HCT116 (cell line): ENCODE measurements around the gene FANCG. TPM values are rescaled to one million over a fixed set of nuclear protein-coding genes. Genes with fewer than 3 reads are reported as not detected.

Experiments
- ATAC-seq: fragments of 200-7000 bp; cut with Tn5 transposase; 2 replicates; pipeline ENCODE4 v1.9.1; 2020; ENCODE audit warnings: mild to moderate bottlenecking, moderate library complexity
- BruUV-seq: library from RNA; stranded (reverse); fragments of 400-500 nt; replicated peaks from 2 replicates; lab custom pipeline; 2021; lab: Mats Ljungman, UMichigan
- CTCF ChIA-PET: fragments of 300-600 bp; sonication (Branson Sonifier 250); formaldehyde crosslinking; loops from one replicate; lab custom pipeline; 2021; ENCODE audit warnings: antibody characterized with exemption; lab: Charles Lee
- POLR2A ChIA-PET: fragments of 300-600, 350-600 bp; sonication (Branson Sonifier 250); formaldehyde crosslinking; loops from one replicate; lab custom pipeline; 2021; ENCODE audit warnings: antibody characterized with exemption; lab: Charles Lee
- RAD21 ChIA-PET, 2 experiments: fragments of 300-600 bp; sonication (Branson Sonifier 250); formaldehyde crosslinking; loops; one replicate each; lab custom pipeline; 2023; ENCODE audit warnings: low total read pairs in 2 of 2; ENCODE audit not compliant: uncharacterized antibody in 2 of 2, unreplicated experiment in 2 of 2, low non-redundant PET in 1 of 2; lab: Charles Lee
- DNase-seq: peaks from one replicate; pipeline ENCODE4 v3.0.0-alpha.2; 2010; ENCODE audit warnings: low read depth, low spot score
- H2AFZ ChIP-seq: fragments of 200-600 bp; shearing (Covaris generic), sonication (generic); 2 replicates; pipeline ENCODE4 v1.6.1; 2017; ENCODE audit warnings: low read depth, mixed run types, mixed read lengths, antibody characterized with exemption, low read length; ENCODE audit not compliant: poor library complexity, severe bottlenecking
- H3K27ac ChIP-seq: 2 replicates; pipeline ENCODE4 v1.5.1; 2012; ENCODE audit warnings: low read depth, low read length
- H3K27me3 ChIP-seq: fragments of 200-600 bp; sonication (generic); 2 replicates; pipeline ENCODE4 v1.6.1; 2016; ENCODE audit warnings: mixed run types, low read length, mixed read lengths; ENCODE audit not compliant: insufficient read depth
- H3K36me3 ChIP-seq, 2 experiments: fragments of 200-500 bp in 1 of 2; fragments of 200-600 bp in 1 of 2; sonication (Bioruptor generic) in 1 of 2; sonication (generic) in 1 of 2; 2 replicates each; pipeline versions ENCODE4 v1.5.1 to v1.6.1; 2014 to 2016; ENCODE audit warnings: low read length in 2 of 2, inconsistent platforms in 1 of 2, mixed read lengths in 1 of 2, mixed run types in 1 of 2; ENCODE audit not compliant: insufficient read depth in 2 of 2, control insufficient read depth in 1 of 2
- H3K4me1 ChIP-seq, 2 experiments: fragments of 200-600 bp in 1 of 2; sonication (generic) in 1 of 2; 2 replicates each; pipeline versions ENCODE4 v1.5.1 to v1.6.1; 2012 to 2017; ENCODE audit warnings: low read length in 2 of 2, inconsistent platforms in 1 of 2, mild to moderate bottlenecking in 1 of 2, mixed read lengths in 1 of 2, mixed run types in 1 of 2, moderate library complexity in 1 of 2; ENCODE audit not compliant: insufficient read depth in 2 of 2, control insufficient read depth in 1 of 2
- H3K4me2 ChIP-seq: fragments of 200-600 bp; sonication (generic); 2 replicates; pipeline ENCODE4 v1.6.1; 2017; ENCODE audit warnings: mixed run types, low read length, mixed read lengths
- H3K4me3 ChIP-seq, 2 experiments: fragments of 200-600 bp in 1 of 2; sonication (generic) in 1 of 2; replicated peaks in 1 of 2; 2 replicates each; pipeline ENCODE4 v1.5.1; 2011 to 2016; ENCODE audit warnings: low read length in 2 of 2, control low read depth in 1 of 2, low read depth in 1 of 2, mild to moderate bottlenecking in 1 of 2, mixed read lengths in 1 of 2, mixed run types in 1 of 2
- H3K79me2 ChIP-seq: fragments of 200-600 bp; sonication (generic); 2 replicates; pipeline ENCODE4 v1.6.1; 2017; ENCODE audit warnings: mild to moderate bottlenecking, mixed run types, low read length, moderate library complexity, mixed read lengths; ENCODE audit not compliant: insufficient read depth
- H3K9ac ChIP-seq: fragments of 200-600 bp; sonication (generic); 2 replicates; pipeline ENCODE4 v1.6.1; 2016; ENCODE audit warnings: low read length, mixed read lengths
- H3K9me2 ChIP-seq: fragments of 200-600 bp; sonication (generic), shearing (Covaris generic); 2 replicates; pipeline ENCODE4 v1.6.1; 2017; ENCODE audit warnings: mixed run types, mild to moderate bottlenecking, moderate library complexity; ENCODE audit not compliant: insufficient read depth
- H3K9me3 ChIP-seq, 2 experiments: fragments of 200-500 bp in 1 of 2; fragments of 200-600 bp in 1 of 2; sonication (Bioruptor generic) in 1 of 2; sonication (generic) in 1 of 2; 2 replicates each; pipeline ENCODE4 v1.6.1; 2014 to 2017; ENCODE audit warnings: low read length in 2 of 2, mixed read lengths in 2 of 2, inconsistent platforms in 1 of 2, low read depth in 1 of 2, mild to moderate bottlenecking in 1 of 2, mixed run types in 1 of 2, moderate library complexity in 1 of 2; ENCODE audit not compliant: control insufficient read depth in 1 of 2, insufficient read depth in 1 of 2
- H4K20me1 ChIP-seq: fragments of 200-600 bp; sonication (generic), shearing (Covaris generic); 2 replicates; pipeline ENCODE4 v1.6.1; 2017; ENCODE audit warnings: mixed run types, mild to moderate bottlenecking, moderate library complexity; ENCODE audit not compliant: insufficient read depth
- CBX3 ChIP-seq: IDR thresholded peaks from 2 replicates; pipeline ENCODE4 v1.6.1; 2012; ENCODE audit warnings: low read depth
- CEBPB ChIP-seq: IDR thresholded peaks from 2 replicates; pipeline ENCODE4 v1.6.1; 2012; ENCODE audit warnings: low read depth
- CTCF ChIP-seq, 3 experiments: fragments of 200-600 bp in 1 of 3; sonication (generic) in 1 of 3; IDR thresholded peaks in 2 of 3; conservative IDR thresholded peaks in 1 of 3; 2 replicates each; pipeline ENCODE4 v1.5.1; 2012 to 2017; ENCODE audit warnings: low read depth in 2 of 3, low read length in 2 of 3, antibody characterized with exemption in 1 of 3, borderline replicate concordance in 1 of 3, control low read depth in 1 of 3, mild to moderate bottlenecking in 1 of 3, mixed read lengths in 1 of 3, mixed run types in 1 of 3, moderate library complexity in 1 of 3; ENCODE audit not compliant: insufficient read depth in 1 of 3
- EGR1 ChIP-seq: IDR thresholded peaks from 2 replicates; pipeline ENCODE4 v1.6.1; 2012; ENCODE audit warnings: low read depth
- EZH2 ChIP-seq: fragments of 200-600 bp; sonication (generic); IDR thresholded peaks from 2 replicates; pipeline ENCODE4 v1.6.1; 2017; ENCODE audit warnings: antibody characterized with exemption, mixed run types
- EZH2phosphoT487 ChIP-seq: fragments of 200-600 bp; IDR thresholded peaks from 2 replicates; pipeline ENCODE4 v1.6.1; 2018; ENCODE audit warnings: antibody characterized with exemption, borderline replicate concordance
- FOSL1 ChIP-seq: IDR thresholded peaks from 2 replicates; pipeline ENCODE4 v1.6.1; 2012; ENCODE audit warnings: low read depth
- JUND ChIP-seq: IDR thresholded peaks from 2 replicates; pipeline ENCODE4 v1.6.1; 2012
- POLR2AphosphoS5 ChIP-seq: IDR thresholded peaks from 2 replicates; pipeline ENCODE4 v1.6.1; 2011; ENCODE audit warnings: mild to moderate bottlenecking, low read depth, low read length, moderate library complexity
- RAD21 ChIP-seq: IDR thresholded peaks from 2 replicates; pipeline ENCODE4 v1.6.1; 2012; ENCODE audit warnings: low read depth, mild to moderate bottlenecking
- REST ChIP-seq: IDR thresholded peaks from 2 replicates; pipeline ENCODE4 v1.6.1; 2012; ENCODE audit warnings: low read depth
- SIN3A ChIP-seq: IDR thresholded peaks from 2 replicates; pipeline ENCODE4 v1.6.1; 2012; ENCODE audit warnings: low read depth
- SP1 ChIP-seq: IDR thresholded peaks from 2 replicates; pipeline ENCODE4 v1.6.1; 2012; ENCODE audit warnings: low read depth
- SRF ChIP-seq: IDR thresholded peaks from 2 replicates; pipeline ENCODE4 v1.6.1; 2012; ENCODE audit warnings: low read depth
- ZNF274 ChIP-seq: fragments of 200-500 bp; sonication (Bioruptor generic); IDR thresholded peaks from 2 replicates; pipeline ENCODE4 v1.6.1; 2014; ENCODE audit warnings: mild to moderate bottlenecking, low read depth, low read length, inconsistent platforms
- intact Hi-C: fragments of 100-400 bp; cut with micrococcal nuclease; formaldehyde crosslinking; loops from 2 replicates; pipeline ENCODE4 v1.10.0; 2022
- total RNA-seq: library from RNA; stranded (reverse); gene quantifications from one replicate; pipeline ENCODE4 v1.2.1, GENCODE V29; 2021; ENCODE audit not compliant: unreplicated experiment
- TF ChIP-seq, protein P1 (sequence below): IDR thresholded peaks from 2 replicates; pipeline ENCODE4 v1.6.1; 2012
- TF ChIP-seq, protein P2 (sequence below): IDR thresholded peaks from 2 replicates; pipeline ENCODE4 v1.6.1; 2011; ENCODE audit warnings: mild to moderate bottlenecking, low read length, moderate library complexity; ENCODE audit not compliant: insufficient replicate concordance; ENCODE audit errors: extremely low read depth
- TF ChIP-seq, protein P3 (sequence below): IDR thresholded peaks from 2 replicates; pipeline ENCODE4 v1.6.1; 2012

The FANCG gene
- total RNA-seq, 1 experiment from 2014 or later, result 82.3 TPM

- Histone ChIP-seq H3K36me3 (no peaks in the 10 kb centered on the region; a peak in 1 of 4 replicates), H3K9me2 (no peaks in the 10 kb centered on the region), H3K9ac (no peak overlapping the region), H3K27me3 (no peaks in the 10 kb centered on the region), H3K4me2 (no peak overlapping the region), H3K9me3 (no peaks in the 10 kb centered on the region), H2AFZ (no peak overlapping the region), H3K4me3 (no peak overlapping the region), H3K79me2 (no peaks in the 10 kb centered on the region), H3K4me1 (no peaks in the 10 kb centered on the region), H4K20me1 (no peaks in the 10 kb centered on the region), H3K27ac (no peak overlapping the region)
- ChIA-PET POLR2A (no interaction called here), RAD21 (no interaction called here), CTCF (no interaction called here)
- DNase-seq, result no peak
- TF ChIP-seq, protein P1, sequence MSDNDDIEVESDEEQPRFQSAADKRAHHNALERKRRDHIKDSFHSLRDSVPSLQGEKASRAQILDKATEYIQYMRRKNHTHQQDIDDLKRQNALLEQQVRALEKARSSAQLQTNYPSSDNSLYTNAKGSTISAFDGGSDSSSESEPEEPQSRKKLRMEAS, result no peak
- TF ChIP-seq CBX3 (no peak), ZNF274 (no peak), EGR1 (no peak), JUND (no peak), RAD21 (no peak), REST (no peak), SRF (no peak), SIN3A (no peak), EZH2 (no peak), CTCF (IDR thresholded peaks at IDR 0.05 in 2 of 3, conservative IDR thresholded peaks at IDR 0.05 in 1 of 3; ENCODE audit: borderline replicate concordance in 1 of 3, insufficient read depth in 1 of 3, low read depth in 2 of 3, low read length in 2 of 3) (no peak), FOSL1 (no peak), EZH2phosphoT487 (no peak), POLR2AphosphoS5 (no peak), SP1 (no peak), CEBPB (no peak)
- TF ChIP-seq, protein P2, sequence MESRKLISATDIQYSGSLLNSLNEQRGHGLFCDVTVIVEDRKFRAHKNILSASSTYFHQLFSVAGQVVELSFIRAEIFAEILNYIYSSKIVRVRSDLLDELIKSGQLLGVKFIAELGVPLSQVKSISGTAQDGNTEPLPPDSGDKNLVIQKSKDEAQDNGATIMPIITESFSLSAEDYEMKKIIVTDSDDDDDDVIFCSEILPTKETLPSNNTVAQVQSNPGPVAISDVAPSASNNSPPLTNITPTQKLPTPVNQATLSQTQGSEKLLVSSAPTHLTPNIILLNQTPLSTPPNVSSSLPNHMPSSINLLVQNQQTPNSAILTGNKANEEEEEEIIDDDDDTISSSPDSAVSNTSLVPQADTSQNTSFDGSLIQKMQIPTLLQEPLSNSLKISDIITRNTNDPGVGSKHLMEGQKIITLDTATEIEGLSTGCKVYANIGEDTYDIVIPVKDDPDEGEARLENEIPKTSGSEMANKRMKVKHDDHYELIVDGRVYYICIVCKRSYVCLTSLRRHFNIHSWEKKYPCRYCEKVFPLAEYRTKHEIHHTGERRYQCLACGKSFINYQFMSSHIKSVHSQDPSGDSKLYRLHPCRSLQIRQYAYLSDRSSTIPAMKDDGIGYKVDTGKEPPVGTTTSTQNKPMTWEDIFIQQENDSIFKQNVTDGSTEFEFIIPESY, result no peak
- TF ChIP-seq, protein P3, sequence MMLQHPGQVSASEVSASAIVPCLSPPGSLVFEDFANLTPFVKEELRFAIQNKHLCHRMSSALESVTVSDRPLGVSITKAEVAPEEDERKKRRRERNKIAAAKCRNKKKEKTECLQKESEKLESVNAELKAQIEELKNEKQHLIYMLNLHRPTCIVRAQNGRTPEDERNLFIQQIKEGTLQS, result no peak
- no peak for ATAC-seq
- no TSS peak for BruUV-seq
- intact Hi-C loops, result no loop called here
Observed at GRCh38 chr9:35048511-35048910, 31.2 kb downstream of the FANCG start.
